AG09309 (cell line): ENCODE results near the gene FKBP1B.

Experiments used
- DNase-seq: peaks from one replicate; pipeline ENCODE4 v3.0.0-alpha.2; 2010; ENCODE audit warnings: low read depth
- H3K4me3 ChIP-seq: 2 replicates; pipeline ENCODE4 v1.5.1; 2011; ENCODE audit warnings: mild to moderate bottlenecking, low read depth, low read length, moderate library complexity; ENCODE audit not compliant: control insufficient read depth
- CTCF ChIP-seq: IDR thresholded peaks from 2 replicates; pipeline ENCODE4 v1.5.1; 2011; ENCODE audit warnings: mild to moderate bottlenecking, low read depth, low read length, inconsistent platforms; ENCODE audit not compliant: insufficient read depth, control insufficient read depth; ENCODE audit errors: missing control alignments

Gene FKBP1B

GRCh38 chr2:24050041-24050979 is 769 bp downstream of the FKBP1B start:
- H3K4me3 ChIP-seq: peak overlapping the region; percentile 84
- TF ChIP-seq CTCF: no peak
- no peak for DNase-seq

GRCh38 chr2:24051833-24052232 is 2.3 kb downstream of the FKBP1B start:
- no peak for TF ChIP-seq CTCF
- no peak for DNase-seq
- H3K4me3 ChIP-seq: no peak overlapping the region

GRCh38 chr2:24052951-24053350 is 3.4 kb downstream of the FKBP1B start:
- no peak overlapping the region for H3K4me3 ChIP-seq
- no peak for TF ChIP-seq CTCF
- no peak for DNase-seq

DNA sequence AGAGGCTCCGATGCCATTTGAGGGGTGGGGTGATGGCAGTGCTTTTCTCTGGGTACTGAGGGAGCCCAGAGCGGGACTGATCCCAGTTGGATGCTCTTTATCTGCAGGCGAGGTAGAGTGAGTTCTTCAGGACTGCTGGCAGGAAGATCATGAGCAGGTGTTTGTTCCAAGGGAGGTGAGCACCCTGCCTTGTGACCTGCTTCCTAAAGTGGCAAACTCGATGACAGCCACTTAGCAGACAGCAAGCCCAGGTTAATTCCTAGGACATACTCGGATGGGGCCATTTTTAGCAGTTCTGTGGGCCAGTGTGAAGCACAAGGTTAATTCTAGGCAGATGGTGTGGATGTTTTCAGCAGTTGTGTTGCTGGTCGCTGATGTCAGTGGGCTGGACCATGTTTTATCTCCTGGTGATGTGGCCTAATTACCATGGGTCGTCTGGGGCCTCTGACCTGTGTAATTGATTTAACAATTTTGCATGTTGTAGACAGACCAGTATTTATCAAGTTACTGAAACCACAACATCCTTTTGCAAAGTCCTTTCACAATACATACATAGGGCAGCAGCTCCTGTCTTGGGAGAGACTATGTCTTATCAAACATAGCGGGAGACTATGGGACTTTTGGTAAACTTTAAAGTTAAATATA is 4.9 kb downstream of the FKBP1B start:
- TF ChIP-seq CTCF: no peak
- no peak overlapping the region for H3K4me3 ChIP-seq
- no peak for DNase-seq

- H3K4me3 ChIP-seq: no peak overlapping the region
- TF ChIP-seq CTCF: no peak
- no peak for DNase-seq
Observed at GRCh38 chr2:24055750-24056149, 6.2 kb downstream of the FKBP1B start.

DNA sequence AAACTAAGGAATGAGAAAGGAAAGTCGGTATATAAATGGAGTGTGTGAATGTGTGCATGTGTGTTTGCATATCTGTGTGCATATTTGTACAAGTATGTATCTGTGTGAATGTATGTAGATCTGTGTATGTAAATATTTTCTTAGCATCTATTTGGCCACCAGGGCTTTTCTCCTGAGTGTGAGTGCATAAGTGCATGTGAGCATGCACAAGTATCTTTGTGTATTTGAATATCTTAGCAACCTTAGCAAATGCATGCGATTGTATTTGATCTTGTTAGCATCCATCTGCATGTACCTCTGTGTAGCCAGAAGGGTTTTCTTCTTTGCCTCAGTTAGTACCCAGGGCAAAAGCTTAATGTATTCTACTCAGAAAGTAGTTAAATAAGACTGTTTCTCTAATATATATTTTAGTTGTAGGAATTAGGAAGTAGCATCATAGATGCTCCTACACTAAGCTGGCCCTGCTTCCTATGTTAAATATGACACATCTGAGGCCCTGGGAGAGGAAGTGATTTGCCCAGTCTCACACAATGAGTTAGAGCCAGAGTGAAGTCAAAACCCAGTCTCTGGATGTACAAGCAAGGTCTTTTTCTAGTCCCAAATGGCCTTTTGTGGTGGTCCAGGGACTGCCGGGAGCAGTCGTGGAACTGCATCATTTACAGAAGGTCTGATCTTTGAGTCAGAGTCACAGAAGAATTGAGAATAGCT is 9.2 kb downstream of the FKBP1B start:
- DNase-seq: no peak
- no peak overlapping the region for H3K4me3 ChIP-seq
- no peak for TF ChIP-seq CTCF
